ENCODE data around the gene ADAM33. TPM values are rescaled to one million over a fixed set of nuclear protein-coding genes. Genes with fewer than 3 reads are reported as not detected.

The ADAM33 gene, protein sequence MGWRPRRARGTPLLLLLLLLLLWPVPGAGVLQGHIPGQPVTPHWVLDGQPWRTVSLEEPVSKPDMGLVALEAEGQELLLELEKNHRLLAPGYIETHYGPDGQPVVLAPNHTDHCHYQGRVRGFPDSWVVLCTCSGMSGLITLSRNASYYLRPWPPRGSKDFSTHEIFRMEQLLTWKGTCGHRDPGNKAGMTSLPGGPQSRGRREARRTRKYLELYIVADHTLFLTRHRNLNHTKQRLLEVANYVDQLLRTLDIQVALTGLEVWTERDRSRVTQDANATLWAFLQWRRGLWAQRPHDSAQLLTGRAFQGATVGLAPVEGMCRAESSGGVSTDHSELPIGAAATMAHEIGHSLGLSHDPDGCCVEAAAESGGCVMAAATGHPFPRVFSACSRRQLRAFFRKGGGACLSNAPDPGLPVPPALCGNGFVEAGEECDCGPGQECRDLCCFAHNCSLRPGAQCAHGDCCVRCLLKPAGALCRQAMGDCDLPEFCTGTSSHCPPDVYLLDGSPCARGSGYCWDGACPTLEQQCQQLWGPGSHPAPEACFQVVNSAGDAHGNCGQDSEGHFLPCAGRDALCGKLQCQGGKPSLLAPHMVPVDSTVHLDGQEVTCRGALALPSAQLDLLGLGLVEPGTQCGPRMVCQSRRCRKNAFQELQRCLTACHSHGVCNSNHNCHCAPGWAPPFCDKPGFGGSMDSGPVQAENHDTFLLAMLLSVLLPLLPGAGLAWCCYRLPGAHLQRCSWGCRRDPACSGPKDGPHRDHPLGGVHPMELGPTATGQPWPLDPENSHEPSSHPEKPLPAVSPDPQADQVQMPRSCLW
- total RNA-seq: not detected

DNA sequence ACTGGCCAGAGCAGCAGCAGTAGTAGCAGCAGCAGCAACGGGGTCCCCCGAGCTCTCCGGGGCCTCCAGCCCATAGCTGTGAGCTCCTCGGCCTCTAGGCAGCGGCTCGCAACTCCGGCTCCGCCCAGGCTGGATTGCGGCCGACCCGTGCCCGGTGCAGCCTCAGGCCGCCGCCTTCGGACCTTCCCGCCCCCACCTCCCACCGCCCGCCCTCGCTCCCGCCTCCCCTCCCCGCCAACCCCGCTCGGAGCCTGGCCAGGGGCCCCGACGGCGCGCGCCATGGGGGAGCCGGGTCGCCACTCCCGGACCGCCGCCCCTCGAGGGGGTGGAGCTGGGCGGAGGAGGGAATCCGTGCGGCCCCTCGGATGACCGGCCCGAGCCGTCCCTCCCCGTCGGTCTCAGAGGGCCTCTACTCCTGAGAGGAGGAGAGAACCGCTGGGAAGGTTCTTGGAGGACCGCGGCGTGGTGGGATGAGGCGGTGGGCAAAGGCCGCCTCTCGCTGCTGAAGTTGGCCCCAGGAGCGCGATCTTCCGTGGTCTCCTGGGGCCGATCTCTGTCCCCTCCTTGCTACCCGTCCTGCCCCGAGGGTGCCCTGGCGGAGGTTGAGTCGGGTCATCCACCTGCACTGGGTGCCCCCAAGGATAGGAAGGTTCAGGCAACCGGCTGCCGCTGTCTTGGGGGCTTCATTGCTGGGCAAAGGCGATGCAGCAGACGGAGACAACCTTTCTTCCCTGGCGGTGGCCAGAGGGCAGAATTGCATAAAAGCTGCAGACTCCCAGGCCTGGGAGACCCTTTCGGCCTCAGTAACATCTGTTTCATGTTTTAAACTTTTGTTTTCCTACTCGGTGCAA, at the start of gene ADAM33:
Gene ADAM33 (minus strand): TSS at position 80 of the 851 bp plus-strand sequence. CDS start 6 bp downstream, at position 74.
- peaks cover 44% of the 10 kb centered on the region for H3K27me3 Mint-ChIP-seq
- no peaks in the 10 kb centered on the region for H3K36me3 Mint-ChIP-seq (ENCODE audit: low read depth)
- H3K4me3 Mint-ChIP-seq: no peak within 1 kb of the TSS
- H3K9me3 Mint-ChIP-seq: no peaks in the 10 kb centered on the region
- ATAC-seq (replicated peaks): no peak
- H3K4me1 Mint-ChIP-seq: peaks cover 4% of the 10 kb centered on the region
- no peak within 1 kb of the TSS for H3K27ac Mint-ChIP-seq

DNA sequence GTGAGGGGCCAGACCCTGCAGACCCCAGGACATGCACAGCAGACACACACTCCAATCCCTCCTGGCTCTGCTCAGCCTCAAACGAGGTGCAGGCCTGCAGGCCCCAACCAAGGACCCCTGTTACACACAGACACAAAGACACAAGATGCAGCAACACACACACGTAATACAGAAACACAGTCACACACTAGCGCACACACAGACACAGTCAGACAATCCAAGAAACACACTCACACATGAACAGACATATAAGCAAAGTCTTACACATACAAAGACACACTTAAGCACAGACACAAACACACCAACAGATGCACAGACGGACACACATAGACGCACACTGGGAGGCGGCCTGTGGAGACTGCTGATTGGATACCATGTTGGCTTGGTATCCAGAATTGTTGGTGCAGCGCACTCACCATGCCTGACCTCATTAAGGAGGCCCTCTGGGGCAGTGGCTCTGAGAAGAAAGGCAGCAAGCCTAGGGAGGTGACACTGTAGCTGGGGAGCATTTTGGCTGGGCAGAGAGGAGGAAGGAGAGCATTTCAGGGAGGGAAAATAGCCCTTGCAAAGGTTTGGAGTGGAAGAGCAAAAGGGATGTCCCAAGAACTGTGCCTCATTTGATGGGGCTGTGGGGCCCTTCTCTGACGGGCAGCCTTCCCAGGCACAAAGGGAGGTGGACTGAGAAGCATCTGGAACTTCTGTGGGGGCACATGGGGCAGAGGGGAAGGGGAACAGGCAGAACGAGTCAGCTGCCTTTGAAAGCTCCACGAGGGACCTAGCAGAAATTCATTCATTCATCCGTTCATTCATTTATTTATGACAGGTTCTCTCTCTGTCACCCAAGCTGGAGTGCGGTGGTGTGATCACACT, 49.2 kb upstream of the ADAM33 start:
- no peaks in the 10 kb centered on the region for H3K9me3 Mint-ChIP-seq
- H3K36me3 Mint-ChIP-seq (ENCODE audit: low read depth): no peaks in the 10 kb centered on the region
- H3K27ac Mint-ChIP-seq: no peak overlapping the region
- ATAC-seq (replicated peaks): no peak
- H3K4me3 Mint-ChIP-seq: no peak overlapping the region
- no peaks in the 10 kb centered on the region for H3K4me1 Mint-ChIP-seq
- peaks cover 39% of the 10 kb centered on the region for H3K27me3 Mint-ChIP-seq

DNA sequence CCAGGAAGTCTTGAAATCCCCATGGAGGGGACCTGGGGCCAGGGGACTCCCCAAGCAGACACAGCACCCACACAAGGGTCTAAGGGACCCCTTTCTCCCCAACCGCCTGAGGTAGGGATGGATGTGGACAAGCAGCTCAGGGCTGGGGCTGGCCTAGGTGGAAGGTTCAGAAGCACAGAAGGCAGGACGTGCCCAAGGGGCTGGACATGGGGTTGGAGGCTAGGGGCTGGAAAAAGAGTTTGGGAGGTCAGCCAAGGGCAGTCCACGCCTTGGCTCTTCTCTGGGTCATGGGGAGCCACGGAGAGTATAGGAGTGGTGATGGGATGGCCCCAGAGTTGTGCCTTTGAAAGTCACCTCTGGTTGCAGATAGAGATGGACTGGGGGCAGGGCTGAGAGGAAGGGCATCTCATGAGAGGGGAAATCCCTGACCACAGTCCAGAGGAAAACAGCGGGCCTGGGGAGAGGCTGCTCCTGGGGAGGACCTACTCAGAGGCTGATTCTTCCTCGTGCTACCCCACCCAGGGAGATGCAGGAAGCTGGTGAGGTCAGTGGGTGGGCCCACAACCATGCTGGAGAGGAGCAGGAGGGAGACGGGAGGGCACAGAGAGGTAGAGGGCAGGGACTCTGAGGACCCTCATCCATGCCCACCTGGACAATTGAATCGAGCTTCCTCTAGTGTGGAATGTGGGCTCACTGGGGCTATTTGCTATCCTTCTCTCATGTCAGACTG, 48.2 kb upstream of the ADAM33 start:
- no peak overlapping the region for H3K27ac Mint-ChIP-seq
- ATAC-seq (replicated peaks): no peak
- no peaks in the 10 kb centered on the region for H3K4me1 Mint-ChIP-seq
- H3K36me3 Mint-ChIP-seq (ENCODE audit: low read depth): no peaks in the 10 kb centered on the region
- H3K27me3 Mint-ChIP-seq: peaks cover 42% of the 10 kb centered on the region
- H3K4me3 Mint-ChIP-seq: no peak overlapping the region
- H3K9me3 Mint-ChIP-seq: no peaks in the 10 kb centered on the region

DNA sequence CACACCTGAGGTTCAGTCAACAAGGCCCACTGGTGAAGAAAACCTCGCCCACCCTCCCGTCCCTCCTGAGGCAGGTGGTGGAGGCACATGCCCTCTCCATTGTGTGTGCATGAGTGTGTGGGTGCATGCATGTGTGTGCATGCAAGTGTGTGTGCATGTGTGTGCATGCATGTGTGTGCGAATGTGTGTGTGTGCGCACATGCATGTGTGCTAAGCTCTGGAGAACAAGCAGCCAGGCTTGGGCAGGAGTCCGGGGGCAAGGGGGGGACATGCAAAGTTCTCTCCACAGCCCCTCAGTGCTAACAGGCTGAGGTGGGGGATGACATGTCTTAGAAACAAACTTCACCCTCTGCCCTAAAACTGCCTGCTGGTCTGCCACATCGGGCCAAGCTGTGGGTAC, 47.6 kb upstream of the ADAM33 start:
- Mint-ChIP-seq H3K36me3 (ENCODE audit: low read depth) (no peaks in the 10 kb centered on the region), H3K4me3 (no peak overlapping the region), H3K4me1 (no peaks in the 10 kb centered on the region), H3K27ac (no peak overlapping the region), H3K27me3 (peaks cover 42% of the 10 kb centered on the region), H3K9me3 (no peaks in the 10 kb centered on the region)
- ATAC-seq (replicated peaks): no peak

DNA sequence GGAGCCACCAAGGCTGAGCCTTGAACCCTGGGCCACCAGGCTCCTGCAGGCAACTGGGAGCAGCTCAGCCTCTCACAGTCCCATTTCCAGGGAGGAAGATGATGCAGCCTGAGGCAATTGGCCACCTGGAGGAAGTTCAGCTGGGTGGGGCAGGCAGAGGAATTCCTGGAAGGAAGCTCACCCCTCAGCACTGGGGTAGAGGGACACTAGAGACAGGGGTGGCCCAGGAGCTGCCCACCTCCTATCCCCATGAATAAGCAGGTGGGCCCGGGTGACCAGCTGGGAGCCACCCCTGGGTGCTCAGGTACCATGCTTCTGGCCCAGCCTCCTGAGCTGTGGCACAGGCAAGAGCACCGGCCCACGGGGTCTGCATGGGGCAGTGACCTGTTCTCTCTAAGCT, 47.1 kb upstream of the ADAM33 start:
- no peaks in the 10 kb centered on the region for H3K36me3 Mint-ChIP-seq (ENCODE audit: low read depth)
- no peak overlapping the region for H3K27ac Mint-ChIP-seq
- H3K27me3 Mint-ChIP-seq: peaks cover 42% of the 10 kb centered on the region
- H3K9me3 Mint-ChIP-seq: no peaks in the 10 kb centered on the region
- no peaks in the 10 kb centered on the region for H3K4me1 Mint-ChIP-seq
- ATAC-seq (replicated peaks): no peak
- H3K4me3 Mint-ChIP-seq: no peak overlapping the region

DNA sequence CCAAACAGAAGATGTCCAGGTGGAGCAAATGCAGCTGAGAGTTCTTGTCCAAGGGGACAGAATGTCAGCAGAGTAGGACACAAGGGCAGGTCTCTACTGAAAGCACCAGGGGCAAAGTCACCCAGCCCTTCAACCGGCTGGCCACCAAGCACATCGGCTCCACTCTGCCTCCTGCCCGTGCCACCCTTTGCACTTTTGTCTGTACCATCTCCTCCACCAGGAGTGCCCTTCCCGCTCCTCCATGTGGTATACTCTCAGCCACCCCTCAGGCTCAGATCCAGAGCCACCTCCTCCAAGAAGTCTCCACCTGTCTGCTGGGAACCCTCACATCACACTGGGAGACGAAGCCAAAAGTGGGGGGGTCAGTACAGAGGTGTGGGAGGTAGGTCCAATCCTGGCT, 46.5 kb upstream of the ADAM33 start:
- H3K9me3 Mint-ChIP-seq: no peaks in the 10 kb centered on the region
- H3K4me1 Mint-ChIP-seq: no peaks in the 10 kb centered on the region
- no peak overlapping the region for H3K4me3 Mint-ChIP-seq
- peaks cover 39% of the 10 kb centered on the region for H3K27me3 Mint-ChIP-seq
- no peak overlapping the region for H3K27ac Mint-ChIP-seq
- no peaks in the 10 kb centered on the region for H3K36me3 Mint-ChIP-seq (ENCODE audit: low read depth)
- ATAC-seq (replicated peaks): no peak

DNA sequence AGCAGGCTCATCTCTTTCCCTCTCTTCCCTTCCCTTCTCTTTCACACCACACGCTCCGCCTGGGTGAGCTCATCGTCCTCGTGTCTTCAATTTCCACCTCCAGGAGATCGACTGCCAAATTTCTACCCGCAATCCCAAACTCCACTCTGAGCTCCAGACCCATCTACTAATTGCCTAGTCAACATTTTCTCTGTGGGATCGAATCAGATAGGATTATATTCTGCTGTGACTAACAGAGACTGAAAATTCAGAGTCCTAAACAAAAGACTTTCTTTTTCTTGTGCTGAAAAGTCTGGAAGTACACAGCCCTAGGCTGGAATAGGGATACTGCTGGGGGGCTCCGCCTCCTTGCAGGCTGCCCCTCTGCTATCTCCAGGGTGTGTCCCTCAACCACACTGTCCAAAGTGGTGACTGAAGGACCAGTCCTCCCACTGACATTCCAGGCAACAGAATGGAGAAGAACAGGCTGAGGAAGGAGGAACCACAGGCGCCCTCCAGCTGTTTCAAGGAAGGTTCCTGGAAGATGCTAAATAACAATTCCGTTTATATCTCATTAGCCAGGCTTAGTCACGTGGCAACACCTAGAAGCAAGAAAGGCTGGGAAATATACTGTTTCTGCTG, 45.7 kb upstream of the ADAM33 start:
- H3K4me3 Mint-ChIP-seq: no peak overlapping the region
- ATAC-seq (replicated peaks): no peak
- H3K27ac Mint-ChIP-seq: no peak overlapping the region
- no peaks in the 10 kb centered on the region for H3K9me3 Mint-ChIP-seq
- H3K4me1 Mint-ChIP-seq: no peaks in the 10 kb centered on the region
- no peaks in the 10 kb centered on the region for H3K36me3 Mint-ChIP-seq (ENCODE audit: low read depth)
- H3K27me3 Mint-ChIP-seq: peaks cover 37% of the 10 kb centered on the region

DNA sequence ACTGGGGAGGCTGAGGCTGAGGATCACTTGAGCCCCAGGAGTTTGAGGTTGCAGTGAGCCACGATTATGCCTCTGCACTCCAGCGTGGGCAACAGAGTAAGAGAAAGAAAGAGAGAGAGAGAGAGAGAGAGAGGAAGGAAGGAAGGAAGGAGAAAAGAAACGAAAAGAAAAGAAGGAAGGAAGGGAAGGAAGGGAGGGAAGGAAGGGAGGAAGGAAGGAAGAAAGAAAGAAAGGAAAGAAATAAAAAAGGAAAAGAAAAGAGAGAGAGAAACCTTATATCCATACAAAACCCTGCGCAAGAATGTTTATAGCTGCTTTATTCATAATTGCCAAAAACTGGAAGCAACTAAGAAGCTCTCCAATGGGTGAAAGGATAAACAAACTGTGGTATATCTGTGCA, 42.5 kb upstream of the ADAM33 start:
- no peak for ATAC-seq (replicated peaks)
- no peaks in the 10 kb centered on the region for H3K36me3 Mint-ChIP-seq (ENCODE audit: low read depth)
- no peaks in the 10 kb centered on the region for H3K9me3 Mint-ChIP-seq
- H3K27ac Mint-ChIP-seq: no peak overlapping the region
- no peak overlapping the region for H3K4me3 Mint-ChIP-seq
- H3K27me3 Mint-ChIP-seq: peaks cover 39% of the 10 kb centered on the region
- H3K4me1 Mint-ChIP-seq: no peaks in the 10 kb centered on the region

DNA sequence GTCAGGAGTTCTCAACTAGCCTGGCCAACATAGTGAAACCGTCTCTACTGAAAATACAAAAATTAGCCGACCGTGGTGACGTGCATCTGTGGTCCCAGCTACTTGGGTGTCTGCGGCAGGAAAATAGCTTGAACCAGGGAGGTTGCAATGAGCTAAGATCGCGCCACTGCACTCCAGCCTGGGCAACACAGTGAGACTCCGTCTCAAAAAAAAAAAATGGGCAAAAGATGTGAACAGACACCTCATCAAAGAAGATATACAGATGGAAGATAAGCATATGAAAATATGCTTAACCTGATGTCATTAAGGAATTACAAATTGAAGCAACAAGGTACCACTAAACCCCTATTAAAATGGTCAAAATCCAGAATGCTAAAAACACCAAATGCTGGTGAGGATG, 41.5 kb upstream of the ADAM33 start:
- no peaks in the 10 kb centered on the region for H3K4me1 Mint-ChIP-seq
- no peak overlapping the region for H3K4me3 Mint-ChIP-seq
- H3K27me3 Mint-ChIP-seq: peaks cover 36% of the 10 kb centered on the region
- no peaks in the 10 kb centered on the region for H3K9me3 Mint-ChIP-seq
- no peaks in the 10 kb centered on the region for H3K36me3 Mint-ChIP-seq (ENCODE audit: low read depth)
- ATAC-seq (replicated peaks): no peak
- no peak overlapping the region for H3K27ac Mint-ChIP-seq

DNA sequence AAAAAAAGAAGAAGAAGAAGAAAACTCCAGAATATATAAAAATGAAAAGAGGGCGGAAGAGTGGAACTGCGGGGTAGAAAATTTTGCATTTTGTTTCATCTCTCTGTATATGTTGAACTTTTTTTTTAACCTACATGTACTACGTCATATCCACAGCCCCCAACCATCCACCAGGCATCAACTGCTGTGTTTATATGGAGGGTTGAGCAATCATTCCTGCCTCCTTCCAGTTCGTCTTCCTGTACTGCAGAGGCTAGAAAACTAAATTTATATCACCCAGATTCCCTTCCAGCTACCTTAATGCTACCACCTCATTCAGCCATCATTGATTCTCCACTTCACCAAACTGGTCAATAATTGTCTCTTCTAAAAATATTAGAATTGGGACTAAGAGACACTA, 40.1 kb upstream of the ADAM33 start:
- no peak for ATAC-seq (replicated peaks)
- Mint-ChIP-seq H3K27ac (no peak overlapping the region), H3K27me3 (peaks cover 22% of the 10 kb centered on the region), H3K4me1 (no peaks in the 10 kb centered on the region), H3K4me3 (no peak overlapping the region), H3K36me3 (ENCODE audit: low read depth) (no peaks in the 10 kb centered on the region), H3K9me3 (no peaks in the 10 kb centered on the region)

DNA sequence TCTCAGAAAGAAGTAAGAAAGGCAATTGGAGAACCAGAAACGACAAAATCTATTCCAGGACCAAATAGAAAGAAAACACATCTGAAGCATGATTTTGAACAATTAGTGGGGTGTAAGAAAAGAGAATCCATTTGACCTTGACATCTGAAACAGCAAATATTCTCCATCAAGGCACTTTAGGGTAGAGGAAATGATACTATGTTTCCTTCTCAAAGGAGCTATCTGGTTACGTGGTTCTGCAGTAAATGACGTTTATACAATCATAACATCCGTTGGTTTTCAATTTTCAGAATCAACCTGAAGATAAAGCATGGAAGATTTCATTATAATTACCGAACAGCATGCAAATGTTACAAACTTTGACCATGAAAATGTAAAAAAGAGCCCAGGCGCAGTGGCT, 38.8 kb upstream of the ADAM33 start:
- ATAC-seq (replicated peaks): no peak
- no peaks in the 10 kb centered on the region for H3K36me3 Mint-ChIP-seq (ENCODE audit: low read depth)
- no peak overlapping the region for H3K27ac Mint-ChIP-seq
- H3K4me3 Mint-ChIP-seq: no peak overlapping the region
- H3K9me3 Mint-ChIP-seq: no peaks in the 10 kb centered on the region
- peaks cover 17% of the 10 kb centered on the region for H3K27me3 Mint-ChIP-seq
- no peaks in the 10 kb centered on the region for H3K4me1 Mint-ChIP-seq

DNA sequence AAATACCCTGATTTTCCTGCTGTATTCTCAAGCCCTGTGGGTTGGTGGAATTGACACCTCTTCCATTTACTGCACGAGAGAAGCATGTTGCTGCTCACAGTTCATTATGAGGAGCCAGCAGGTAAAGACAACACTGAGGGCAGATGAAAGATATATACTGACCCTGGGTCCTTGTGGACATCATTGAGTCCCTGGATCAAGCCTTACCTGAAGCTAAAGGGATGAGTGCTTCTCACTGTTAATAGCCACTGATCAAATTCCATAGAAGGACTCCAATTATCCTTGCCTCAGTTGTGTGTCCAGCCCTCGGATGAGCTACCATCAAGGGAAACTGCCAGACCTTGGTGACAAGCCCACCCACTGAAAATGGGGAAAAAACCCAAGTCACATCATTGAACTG, 38.3 kb upstream of the ADAM33 start:
- H3K36me3 Mint-ChIP-seq (ENCODE audit: low read depth): no peaks in the 10 kb centered on the region

DNA sequence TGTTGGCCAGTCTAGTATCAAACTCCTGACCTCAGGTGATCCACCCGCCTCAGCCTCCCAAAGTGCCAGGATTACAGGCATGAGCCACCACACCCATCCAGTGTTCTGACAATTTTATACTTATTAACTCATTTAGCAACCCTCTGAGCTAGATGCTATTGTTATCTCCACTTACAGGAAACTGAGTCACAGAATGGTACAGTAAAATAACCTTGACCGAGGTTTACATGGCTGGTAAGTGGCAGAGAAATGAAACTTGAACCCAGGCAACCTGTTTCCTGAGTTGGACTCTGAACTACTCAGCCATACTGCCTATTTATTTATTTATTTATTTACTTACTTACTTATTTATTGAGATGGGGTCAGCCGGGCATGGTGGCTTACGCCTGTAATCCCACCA, 37.2 kb upstream of the ADAM33 start:
- H3K9me3 Mint-ChIP-seq: no peaks in the 10 kb centered on the region
- no peaks in the 10 kb centered on the region for H3K36me3 Mint-ChIP-seq (ENCODE audit: low read depth)
- no peak for ATAC-seq (replicated peaks)
- H3K27me3 Mint-ChIP-seq: peaks cover 17% of the 10 kb centered on the region
- H3K4me3 Mint-ChIP-seq: no peak overlapping the region
- H3K27ac Mint-ChIP-seq: no peak overlapping the region
- H3K4me1 Mint-ChIP-seq: no peaks in the 10 kb centered on the region

More for the DNA sequence above, 38.3 kb upstream of the ADAM33 start:
- Mint-ChIP-seq H3K4me3 (no peak overlapping the region), H3K9me3 (no peaks in the 10 kb centered on the region), H3K27me3 (peaks cover 17% of the 10 kb centered on the region), H3K4me1 (no peaks in the 10 kb centered on the region), H3K27ac (no peak overlapping the region)
- ATAC-seq (replicated peaks): no peak

Data from activated T-helper 17 cell treated with anti-CD3 and anti-CD28 coated beads, Interleukin-2, amount 50 U/mL, for 72 hours (primary cell).